Hindlimb muscle (tissue), 1 donor: Measurements from ENCODE around the gene PGAP3. TPM values are rescaled to one million over a fixed set of nuclear protein-coding genes. Genes with fewer than 3 reads are reported as not detected.

ENCODE experiments used
- DNase-seq: peaks from one replicate; pipeline ENCODE4 v3.0.0-alpha.2; 2013
- polyA plus RNA-seq: library from polyadenylated mRNA; unstranded; fragments of 120-200 nt; gene quantifications from one replicate; pipeline ENCODE4 v1.2.1, GENCODE V29; 2013; ENCODE audit not compliant: insufficient read length

Gene PGAP3
- polyA plus RNA-seq, 1 donor, result 23.3 TPM

GRCh38 chr17:39671651-39672521 lies 16.0 kb downstream of the PGAP3 start:
- no peak for DNase-seq

GRCh38 chr17:39670746-39671145 lies 17.1 kb downstream of the PGAP3 start:
- no peak for DNase-seq

GRCh38 chr17:39669897-39670735 lies 17.7 kb downstream of the PGAP3 start:
- no peak for DNase-seq

GRCh38 chr17:39667945-39668924 lies 19.6 kb downstream of the PGAP3 start, which contains the start of gene PNMT:
PNMT (plus strand) TSS chr17:39668453; CDS start chr17:39668476, 23 bp downstream.
- DNase-seq, result peak; percentile 62

GRCh38 chr17:39667262-39667944 lies 20.5 kb downstream of the PGAP3 start:
- DNase-seq, result no peak

- no peak for DNase-seq
Observed at GRCh38 chr17:39666601-39667261, 21.1 kb downstream of the PGAP3 start.

- DNase-seq, result no peak
Observed at GRCh38 chr17:39666231-39666600, 21.6 kb downstream of the PGAP3 start.

GRCh38 chr17:39665642-39666224 lies 22.1 kb downstream of the PGAP3 start:
- DNase-seq, result no peak

- no peak for DNase-seq
Observed at GRCh38 chr17:39664581-39665561, 23.0 kb downstream of the PGAP3 start, which contains the start of gene TCAP. TCAP (plus strand) TSS chr17:39665349; CDS start chr17:39665360, 11 bp downstream.

GRCh38 chr17:39663688-39664580 lies 23.9 kb downstream of the PGAP3 start:
- DNase-seq, result no peak

- no peak for DNase-seq
Observed at GRCh38 chr17:39663340-39663687, 24.5 kb downstream of the PGAP3 start.

- no peak for DNase-seq
Observed at GRCh38 chr17:39662551-39663339, 25.1 kb downstream of the PGAP3 start.

- no peak for DNase-seq
Observed at GRCh38 chr17:39661744-39662541, 25.9 kb downstream of the PGAP3 start.

GRCh38 chr17:39660397-39661385 lies 27.2 kb downstream of the PGAP3 start:
- no peak for DNase-seq

GRCh38 chr17:39660011-39660360 lies 27.9 kb downstream of the PGAP3 start:
- DNase-seq, result no peak
